Endodermal cell (in vitro differentiated cells): Measurements from ENCODE around the gene LSAMP. TPM values are rescaled to one million over a fixed set of nuclear protein-coding genes. Genes with fewer than 3 reads are reported as not detected.

Experiments
- DNase-seq: peaks from one replicate; pipeline ENCODE4 v3.0.0-alpha.2; 2017
- H3K27ac ChIP-seq: 2 replicates; pipeline ENCODE4 v1.5.1; 2013; ENCODE audit warnings: mild to moderate bottlenecking, low read depth, low read length, moderate library complexity
- H3K27me3 ChIP-seq: 2 replicates; pipeline ENCODE4 v1.6.1; 2013; ENCODE audit warnings: mild to moderate bottlenecking, low read length, moderate library complexity; ENCODE audit not compliant: insufficient read depth, control insufficient read depth, poor library complexity, severe bottlenecking
- H3K36me3 ChIP-seq: 2 replicates; pipeline ENCODE4 v1.7.0; 2013; ENCODE audit warnings: mild to moderate bottlenecking, low read length, moderate library complexity; ENCODE audit not compliant: control insufficient read depth, insufficient read depth
- H3K4me1 ChIP-seq: one replicate; pipeline ENCODE4 v1.7.0; 2013; ENCODE audit warnings: low read length; ENCODE audit not compliant: control insufficient read depth, insufficient read depth
- H3K4me3 ChIP-seq: 2 replicates; pipeline ENCODE4 v1.5.1; 2013; ENCODE audit warnings: mild to moderate bottlenecking, low read length, moderate library complexity
- H3K9ac ChIP-seq: 2 replicates; pipeline ENCODE4 v1.6.1; 2013; ENCODE audit warnings: mild to moderate bottlenecking, low read length, moderate library complexity; ENCODE audit not compliant: poor library complexity, severe bottlenecking; ENCODE audit errors: extremely low read depth
- H3K9me3 ChIP-seq: 2 replicates; pipeline ENCODE4 v1.6.1; 2013; ENCODE audit warnings: mild to moderate bottlenecking, low read length, moderate library complexity; ENCODE audit not compliant: control insufficient read depth
- H3K27ac Mint-ChIP-seq: 2 replicates; pipeline ENCODE4 v1.8.0; 2020; ENCODE audit warnings: mixed read lengths
- H3K27me3 Mint-ChIP-seq: 2 replicates; pipeline ENCODE4 v1.8.0; 2021; ENCODE audit warnings: mild to moderate bottlenecking, mixed read lengths; ENCODE audit not compliant: insufficient read depth
- H3K36me3 Mint-ChIP-seq: 2 replicates; pipeline ENCODE4 v1.8.0; 2020; ENCODE audit warnings: low read depth, mixed read lengths
- H3K4me1 Mint-ChIP-seq: 2 replicates; pipeline ENCODE4 v1.8.0; 2020; ENCODE audit warnings: mixed read lengths
- H3K4me3 Mint-ChIP-seq: 2 replicates; pipeline ENCODE4 v1.8.0; 2020; ENCODE audit warnings: mild to moderate bottlenecking, moderate library complexity, mixed read lengths
- H3K9me3 Mint-ChIP-seq: 2 replicates; pipeline ENCODE4 v1.8.0; 2020; ENCODE audit warnings: mild to moderate bottlenecking, mixed read lengths
- WGBS, 2 experiments: methylation state at CpG; one replicate each; pipeline versions ENCODE4 v1.1.5 to v1.1.7; 2013; ENCODE audit warnings: missing lambda C conversion rate in 2 of 2, mixed read lengths in 1 of 2; ENCODE audit not compliant: insufficient coverage in 1 of 2, insufficient read length in 1 of 2; 5-methylcytosine and 5-hydroxymethylcytosine counted together
- total RNA-seq, 2 donors: library from RNA; stranded (reverse); fragmentation: NEBNext Ultra II Directional in 1 of 2; extraction: Animal tissue kit (Norgen Biotek cat#: 25700) in 1 of 2; gene quantifications; 2 replicates in 1 of 2; 3 replicates in 1 of 2; pipeline ENCODE4 v1.2.1, GENCODE V29; 2021
- TF ChIP-seq, protein P1 (sequence below): fragments of 200-600 bp; sonication (generic); conservative IDR thresholded peaks from 2 replicates; pipeline ENCODE4 v1.5.0; 2021; ENCODE audit warnings: antibody characterized with exemption, mild to moderate bottlenecking

LSAMP gene
- total RNA-seq, 2 donors from 2014 or later, result 4.4 to 10.2 TPM

- peak overlapping the region; percentile 9 for H3K27ac ChIP-seq
- WGBS, 2 experiments, result 67 to 83% methylated on average over 3 to 7 of the region's 7 CpGs
- Mint-ChIP-seq H3K27me3 (no peaks in the 10 kb centered on the region), H3K27ac (no peak overlapping the region), H3K36me3 (no peaks in the 10 kb centered on the region), H3K4me3 (no peak overlapping the region), H3K4me1 (peaks cover 10% of the 10 kb centered on the region), H3K9me3 (peaks cover 19% of the 10 kb centered on the region)
- H3K36me3 ChIP-seq, result no peaks in the 10 kb centered on the region
- H3K27me3 ChIP-seq, result no peaks in the 10 kb centered on the region
- no peaks in the 10 kb centered on the region for H3K4me1 ChIP-seq
- no peak overlapping the region for H3K4me3 ChIP-seq
- TF ChIP-seq, protein P1, sequence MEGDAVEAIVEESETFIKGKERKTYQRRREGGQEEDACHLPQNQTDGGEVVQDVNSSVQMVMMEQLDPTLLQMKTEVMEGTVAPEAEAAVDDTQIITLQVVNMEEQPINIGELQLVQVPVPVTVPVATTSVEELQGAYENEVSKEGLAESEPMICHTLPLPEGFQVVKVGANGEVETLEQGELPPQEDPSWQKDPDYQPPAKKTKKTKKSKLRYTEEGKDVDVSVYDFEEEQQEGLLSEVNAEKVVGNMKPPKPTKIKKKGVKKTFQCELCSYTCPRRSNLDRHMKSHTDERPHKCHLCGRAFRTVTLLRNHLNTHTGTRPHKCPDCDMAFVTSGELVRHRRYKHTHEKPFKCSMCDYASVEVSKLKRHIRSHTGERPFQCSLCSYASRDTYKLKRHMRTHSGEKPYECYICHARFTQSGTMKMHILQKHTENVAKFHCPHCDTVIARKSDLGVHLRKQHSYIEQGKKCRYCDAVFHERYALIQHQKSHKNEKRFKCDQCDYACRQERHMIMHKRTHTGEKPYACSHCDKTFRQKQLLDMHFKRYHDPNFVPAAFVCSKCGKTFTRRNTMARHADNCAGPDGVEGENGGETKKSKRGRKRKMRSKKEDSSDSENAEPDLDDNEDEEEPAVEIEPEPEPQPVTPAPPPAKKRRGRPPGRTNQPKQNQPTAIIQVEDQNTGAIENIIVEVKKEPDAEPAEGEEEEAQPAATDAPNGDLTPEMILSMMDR, result no peak
- DNase-seq, result no peak
- peaks cover 16% of the 10 kb centered on the region for H3K9me3 ChIP-seq
- H3K9ac ChIP-seq, result no peak overlapping the region
Observed at GRCh38 chr3:116148881-116149851, 296.1 kb downstream of the LSAMP start.

DNA sequence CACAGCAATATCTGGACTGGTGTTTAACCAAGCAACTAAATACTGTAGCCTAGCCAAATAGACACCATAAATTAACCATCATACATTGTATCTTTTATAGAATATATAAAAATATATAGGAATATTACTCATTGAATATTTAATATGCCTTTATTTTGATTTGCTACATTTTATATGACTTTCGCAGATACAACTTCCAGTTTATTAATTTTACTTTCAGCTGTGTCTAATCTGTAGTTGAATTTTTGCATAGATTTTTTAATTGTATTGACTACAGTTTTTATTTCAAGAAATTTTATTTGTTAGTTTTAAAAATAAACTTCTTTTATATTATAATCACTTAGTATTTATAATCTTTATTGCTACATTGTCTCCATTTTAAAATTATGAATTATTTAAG is 299.7 kb downstream of the LSAMP start:
- TF ChIP-seq, protein P1, result no peak
- Histone ChIP-seq H3K4me1 (no peaks in the 10 kb centered on the region), H3K27me3 (no peaks in the 10 kb centered on the region), H3K27ac (no peak overlapping the region), H3K4me3 (no peak overlapping the region), H3K9me3 (peaks cover 16% of the 10 kb centered on the region), H3K36me3 (no peaks in the 10 kb centered on the region), H3K9ac (no peak overlapping the region)
- WGBS, 2 experiments, result no CpG with 5 or more reads among the region's 1 CpG
- Mint-ChIP-seq H3K4me3 (no peak overlapping the region), H3K4me1 (peaks cover 10% of the 10 kb centered on the region), H3K9me3 (peaks cover 19% of the 10 kb centered on the region), H3K27me3 (no peaks in the 10 kb centered on the region), H3K27ac (no peak overlapping the region), H3K36me3 (no peaks in the 10 kb centered on the region)
- DNase-seq, result no peak

- H3K27ac Mint-ChIP-seq, result no peak overlapping the region
- 88 to 100% methylated on average over 2 to 4 of the region's 4 CpGs for WGBS, 2 experiments
Observed at GRCh38 chr3:116141724-116142123, 303.6 kb downstream of the LSAMP start.

More at GRCh38 chr3:116141724-116142123, 303.6 kb downstream of the LSAMP start:
- no peak overlapping the region for H3K4me3 ChIP-seq
- H3K4me1 Mint-ChIP-seq, result no peaks in the 10 kb centered on the region
- H3K9me3 ChIP-seq, result peaks cover 16% of the 10 kb centered on the region
- H3K4me1 ChIP-seq, result no peaks in the 10 kb centered on the region
- no peak overlapping the region for H3K27ac ChIP-seq
- H3K36me3 Mint-ChIP-seq, result no peaks in the 10 kb centered on the region
- peaks cover 15% of the 10 kb centered on the region for H3K9me3 Mint-ChIP-seq
- H3K27me3 ChIP-seq, result no peaks in the 10 kb centered on the region
- DNase-seq, result no peak
- TF ChIP-seq, protein P1, result no peak
- no peak overlapping the region for H3K4me3 Mint-ChIP-seq
- no peak overlapping the region for H3K9ac ChIP-seq
- H3K27me3 Mint-ChIP-seq, result no peaks in the 10 kb centered on the region
- no peaks in the 10 kb centered on the region for H3K36me3 ChIP-seq
